K562 (cell line): ENCODE measurements around the gene PPM1F. TPM values are rescaled to one million over a fixed set of nuclear protein-coding genes. Genes with fewer than 3 reads are reported as not detected.

Experiments
- CEBPG ChIP-seq, 3 experiments: fragments of 200-800 bp in 1 of 3; sonication (Bioruptor generic) in 1 of 3; sonication (generic) in 1 of 3; formaldehyde crosslinking in 1 of 3; IDR thresholded peaks in 2 of 3; conservative IDR thresholded peaks in 1 of 3; 2 replicates each; pipeline versions ENCODE4 v1.6.1 to v1.8.0; 2016 to 2022; ENCODE audit warnings: missing compliant biosample characterization in 2 of 3, missing genetic modification characterization in 2 of 3, mild to moderate bottlenecking in 1 of 3, missing genetic modification reagents in 1 of 3
- RBM34 ChIP-seq: fragments of 200-400 bp; formaldehyde crosslinking; IDR thresholded peaks from 2 replicates; pipeline ENCODE4 v1.6.1; 2018; ENCODE audit warnings: low read length, borderline replicate concordance; ENCODE audit not compliant: insufficient read depth
- SRF ChIP-seq, 2 experiments: fragments of 250-450, 450-650 bp in 1 of 2; sonication (Bioruptor Pico) in 1 of 2; sonication (generic) in 1 of 2; formaldehyde crosslinking; IDR thresholded peaks; 2 replicates each; pipeline versions ENCODE4 v1.5.0 to v1.5.1; 2020 to 2022; ENCODE audit warnings: mild to moderate bottlenecking in 1 of 2, missing genetic modification reagents in 1 of 2
- STAG1 ChIP-seq: sonication (generic); formaldehyde crosslinking; IDR thresholded peaks from 2 replicates; pipeline ENCODE4 v1.5.0; 2020; ENCODE audit warnings: missing genetic modification reagents, borderline replicate concordance
- THRAP3 ChIP-seq: fragments of 450-650 bp; IDR thresholded peaks from 2 replicates; pipeline ENCODE4 v1.6.1; 2016; ENCODE audit warnings: mild to moderate bottlenecking, inconsistent platforms, borderline replicate concordance
- TOE1 ChIP-seq, 2 experiments: fragments of 450-650 bp in 1 of 2; sonication (generic) in 1 of 2; formaldehyde crosslinking in 1 of 2; IDR thresholded peaks; 2 replicates each; pipeline versions ENCODE4 v1.7.1 to v1.8.0; 2016 to 2022; ENCODE audit warnings: borderline replicate concordance in 2 of 2, mild to moderate bottlenecking in 2 of 2, antibody characterized with exemption in 1 of 2, inconsistent platforms in 1 of 2, low read depth in 1 of 2, missing genetic modification reagents in 1 of 2, moderate library complexity in 1 of 2
- ZBTB17 ChIP-seq: fragments of 450-650 bp; formaldehyde crosslinking; IDR thresholded peaks from 2 replicates; pipeline ENCODE4 v1.4.0; 2020; ENCODE audit warnings: mild to moderate bottlenecking
- ZNF57 ChIP-seq: fragments of 450-650 bp; formaldehyde crosslinking; IDR thresholded peaks from 2 replicates; pipeline ENCODE4 v1.4.0; 2020; ENCODE audit warnings: mild to moderate bottlenecking, moderate library complexity
- ZNF717 ChIP-seq: fragments of 250-450 bp; sonication (Bioruptor Pico); IDR thresholded peaks from 2 replicates; pipeline ENCODE4 v1.5.0; 2021
- ZSCAN29 ChIP-seq: fragments of 450-650 bp; IDR thresholded peaks from 2 replicates; pipeline ENCODE4 v1.6.1; 2017
- polyA plus RNA-seq, 8 experiments: library from polyadenylated mRNA; depleted of rRNA in 4 of 8; stranded (reverse) in 5 of 8; unstranded in 3 of 8; fragments of >200 nt; fragmentation: Nextera tagmentation in 2 of 8; fragmentation: Illumina TruSeq in 1 of 8; extraction: Ambion mirVana in 2 of 8; extraction: Trizol in 1 of 8; gene quantifications; 2 replicates each; pipeline versions ENCODE4 v1.2.1 to v1.2.3, GENCODE V29; 2011 to 2014; ENCODE audit warnings: inconsistent platforms in 1 of 8, missing spikeins in 1 of 8
- total RNA-seq, 7 experiments: library from RNA; depleted of rRNA in 6 of 7; stranded (reverse); fragments of >200 nt in 6 of 7; fragmentation: Illumina TruSeq in 2 of 7; extraction: Trizol in 2 of 7; gene quantifications; 2 replicates each; pipeline versions ENCODE4 v1.2.1 to v1.2.3, GENCODE V29; 2011 to 2021; ENCODE audit warnings: low replicate concordance in 1 of 7
- TF ChIP-seq, protein P1 (sequence below): sonication (generic); formaldehyde crosslinking; IDR thresholded peaks from 2 replicates; pipeline ENCODE4 v1.8.0; 2022; ENCODE audit warnings: mild to moderate bottlenecking, missing genetic modification reagents
- TF ChIP-seq, protein P2 (sequence below), 3 experiments: fragments of 200-800 bp in 1 of 3; fragments of 250-450 bp in 1 of 3; fragments of 450-650 bp in 1 of 3; sonication (Bioruptor Pico) in 1 of 3; sonication (Bioruptor generic) in 1 of 3; formaldehyde crosslinking in 1 of 3; IDR thresholded peaks; 2 replicates each; pipeline versions ENCODE4 v1.6.1 to v1.8.0; 2016 to 2022; ENCODE audit warnings: mild to moderate bottlenecking in 2 of 3, missing genetic modification characterization in 2 of 3, missing compliant biosample characterization in 1 of 3, moderate library complexity in 1 of 3
- TF ChIP-seq, protein P3 (sequence below): fragments of 450-650 bp; formaldehyde crosslinking; IDR thresholded peaks from 2 replicates; pipeline ENCODE4 v1.4.0; 2020; ENCODE audit warnings: mild to moderate bottlenecking, moderate library complexity
- TF ChIP-seq, protein P4 (sequence below): sonication (generic); formaldehyde crosslinking; IDR thresholded peaks from 2 replicates; pipeline ENCODE4 v1.8.0; 2022; ENCODE audit warnings: mild to moderate bottlenecking, missing genetic modification reagents

Gene PPM1F
- total and polyA plus RNA-seq, 9 of the 15 experiments (the other 6 are each of a cell fraction or from before 2014, with no cell fraction given), result 2.1 to 159 (median 64.0) TPM

DNA sequence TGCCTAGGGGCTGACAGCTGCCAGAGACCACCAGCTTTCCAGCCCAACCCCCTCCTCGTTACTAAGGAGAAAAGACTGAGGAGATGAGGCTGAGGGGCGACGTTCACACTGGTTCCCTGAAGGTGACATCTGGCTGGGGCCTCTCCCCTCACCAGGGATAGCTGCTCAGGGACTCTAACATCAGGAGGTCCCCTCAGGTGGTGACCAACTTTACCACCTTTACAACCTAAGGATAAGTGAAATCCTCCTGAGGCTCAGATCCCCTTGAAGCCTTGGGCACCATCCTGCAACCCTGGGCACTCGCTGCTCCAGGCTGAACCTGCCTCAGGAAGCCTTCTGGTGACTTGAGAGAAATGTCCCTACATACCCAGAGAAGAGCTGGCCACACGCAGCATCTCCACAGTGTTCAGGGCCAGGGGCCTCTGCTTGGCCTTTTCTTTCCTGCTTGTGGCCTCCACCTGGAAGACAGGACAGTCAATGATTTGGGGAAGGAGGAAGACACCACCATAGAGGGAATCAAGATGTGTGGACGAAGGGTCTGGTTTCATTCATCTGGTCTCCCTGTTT, 12.4 kb upstream of the PPM1F start (continued):
- TF ChIP-seq, protein P1, sequence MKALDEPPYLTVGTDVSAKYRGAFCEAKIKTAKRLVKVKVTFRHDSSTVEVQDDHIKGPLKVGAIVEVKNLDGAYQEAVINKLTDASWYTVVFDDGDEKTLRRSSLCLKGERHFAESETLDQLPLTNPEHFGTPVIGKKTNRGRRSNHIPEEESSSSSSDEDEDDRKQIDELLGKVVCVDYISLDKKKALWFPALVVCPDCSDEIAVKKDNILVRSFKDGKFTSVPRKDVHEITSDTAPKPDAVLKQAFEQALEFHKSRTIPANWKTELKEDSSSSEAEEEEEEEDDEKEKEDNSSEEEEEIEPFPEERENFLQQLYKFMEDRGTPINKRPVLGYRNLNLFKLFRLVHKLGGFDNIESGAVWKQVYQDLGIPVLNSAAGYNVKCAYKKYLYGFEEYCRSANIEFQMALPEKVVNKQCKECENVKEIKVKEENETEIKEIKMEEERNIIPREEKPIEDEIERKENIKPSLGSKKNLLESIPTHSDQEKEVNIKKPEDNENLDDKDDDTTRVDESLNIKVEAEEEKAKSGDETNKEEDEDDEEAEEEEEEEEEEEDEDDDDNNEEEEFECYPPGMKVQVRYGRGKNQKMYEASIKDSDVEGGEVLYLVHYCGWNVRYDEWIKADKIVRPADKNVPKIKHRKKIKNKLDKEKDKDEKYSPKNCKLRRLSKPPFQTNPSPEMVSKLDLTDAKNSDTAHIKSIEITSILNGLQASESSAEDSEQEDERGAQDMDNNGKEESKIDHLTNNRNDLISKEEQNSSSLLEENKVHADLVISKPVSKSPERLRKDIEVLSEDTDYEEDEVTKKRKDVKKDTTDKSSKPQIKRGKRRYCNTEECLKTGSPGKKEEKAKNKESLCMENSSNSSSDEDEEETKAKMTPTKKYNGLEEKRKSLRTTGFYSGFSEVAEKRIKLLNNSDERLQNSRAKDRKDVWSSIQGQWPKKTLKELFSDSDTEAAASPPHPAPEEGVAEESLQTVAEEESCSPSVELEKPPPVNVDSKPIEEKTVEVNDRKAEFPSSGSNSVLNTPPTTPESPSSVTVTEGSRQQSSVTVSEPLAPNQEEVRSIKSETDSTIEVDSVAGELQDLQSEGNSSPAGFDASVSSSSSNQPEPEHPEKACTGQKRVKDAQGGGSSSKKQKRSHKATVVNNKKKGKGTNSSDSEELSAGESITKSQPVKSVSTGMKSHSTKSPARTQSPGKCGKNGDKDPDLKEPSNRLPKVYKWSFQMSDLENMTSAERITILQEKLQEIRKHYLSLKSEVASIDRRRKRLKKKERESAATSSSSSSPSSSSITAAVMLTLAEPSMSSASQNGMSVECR, result peak; percentile 50; the same call in 1 of the 2 replicates
- TF ChIP-seq THRAP3 (no peak), ZBTB17 (no peak), RBM34 (no peak), TOE1 (IDR thresholded peaks at IDR 0.05; ENCODE audit: borderline replicate concordance) (no peak), TOE1 (CRISPR knock-in tag; IDR thresholded peaks at IDR 0.05; ENCODE audit: borderline replicate concordance, low read depth) (no peak), SRF (CRISPR knock-in tag; IDR thresholded peaks at IDR 0.05) (no peak), STAG1 (CRISPR knock-in tag) (peak; percentile 30; the same call in 1 of the 2 replicates), CEBPG (CRISPR knock-in tag; IDR thresholded peaks at IDR 0.05) (peak; percentile 39; the same call in 1 of the 2 replicates), CEBPG (tag; conservative IDR thresholded peaks at IDR 0.05 in 1 of 2, IDR thresholded peaks at IDR 0.05 in 1 of 2) (no peak), ZSCAN29 (no peak), ZNF717 (no peak), ZNF57 (CRISPR knock-in tag) (0 out of 2 replicates have a peak, but pooled peaks have one; percentile 1)
- TF ChIP-seq, protein P2, sequence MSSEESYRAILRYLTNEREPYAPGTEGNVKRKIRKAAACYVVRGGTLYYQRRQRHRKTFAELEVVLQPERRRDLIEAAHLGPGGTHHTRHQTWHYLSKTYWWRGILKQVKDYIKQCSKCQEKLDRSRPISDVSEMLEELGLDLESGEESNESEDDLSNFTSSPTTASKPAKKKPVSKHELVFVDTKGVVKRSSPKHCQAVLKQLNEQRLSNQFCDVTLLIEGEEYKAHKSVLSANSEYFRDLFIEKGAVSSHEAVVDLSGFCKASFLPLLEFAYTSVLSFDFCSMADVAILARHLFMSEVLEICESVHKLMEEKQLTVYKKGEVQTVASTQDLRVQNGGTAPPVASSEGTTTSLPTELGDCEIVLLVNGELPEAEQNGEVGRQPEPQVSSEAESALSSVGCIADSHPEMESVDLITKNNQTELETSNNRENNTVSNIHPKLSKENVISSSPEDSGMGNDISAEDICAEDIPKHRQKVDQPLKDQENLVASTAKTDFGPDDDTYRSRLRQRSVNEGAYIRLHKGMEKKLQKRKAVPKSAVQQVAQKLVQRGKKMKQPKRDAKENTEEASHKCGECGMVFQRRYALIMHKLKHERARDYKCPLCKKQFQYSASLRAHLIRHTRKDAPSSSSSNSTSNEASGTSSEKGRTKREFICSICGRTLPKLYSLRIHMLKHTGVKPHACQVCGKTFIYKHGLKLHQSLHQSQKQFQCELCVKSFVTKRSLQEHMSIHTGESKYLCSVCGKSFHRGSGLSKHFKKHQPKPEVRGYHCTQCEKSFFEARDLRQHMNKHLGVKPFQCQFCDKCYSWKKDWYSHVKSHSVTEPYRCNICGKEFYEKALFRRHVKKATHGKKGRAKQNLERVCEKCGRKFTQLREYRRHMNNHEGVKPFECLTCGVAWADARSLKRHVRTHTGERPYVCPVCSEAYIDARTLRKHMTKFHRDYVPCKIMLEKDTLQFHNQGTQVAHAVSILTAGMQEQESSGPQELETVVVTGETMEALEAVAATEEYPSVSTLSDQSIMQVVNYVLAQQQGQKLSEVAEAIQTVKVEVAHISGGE (CRISPR knock-in tag; IDR thresholded peaks at IDR 0.05), result no peak
- TF ChIP-seq, protein P3, sequence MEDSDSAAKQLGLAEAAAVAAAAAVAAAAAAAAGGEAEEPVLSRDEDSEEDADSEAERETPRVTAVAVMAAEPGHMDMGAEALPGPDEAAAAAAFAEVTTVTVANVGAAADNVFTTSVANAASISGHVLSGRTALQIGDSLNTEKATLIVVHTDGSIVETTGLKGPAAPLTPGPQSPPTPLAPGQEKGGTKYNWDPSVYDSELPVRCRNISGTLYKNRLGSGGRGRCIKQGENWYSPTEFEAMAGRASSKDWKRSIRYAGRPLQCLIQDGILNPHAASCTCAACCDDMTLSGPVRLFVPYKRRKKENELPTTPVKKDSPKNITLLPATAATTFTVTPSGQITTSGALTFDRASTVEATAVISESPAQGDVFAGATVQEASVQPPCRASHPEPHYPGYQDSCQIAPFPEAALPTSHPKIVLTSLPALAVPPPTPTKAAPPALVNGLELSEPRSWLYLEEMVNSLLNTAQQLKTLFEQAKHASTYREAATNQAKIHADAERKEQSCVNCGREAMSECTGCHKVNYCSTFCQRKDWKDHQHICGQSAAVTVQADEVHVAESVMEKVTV (CRISPR knock-in tag), result no peak
- TF ChIP-seq, protein P4, sequence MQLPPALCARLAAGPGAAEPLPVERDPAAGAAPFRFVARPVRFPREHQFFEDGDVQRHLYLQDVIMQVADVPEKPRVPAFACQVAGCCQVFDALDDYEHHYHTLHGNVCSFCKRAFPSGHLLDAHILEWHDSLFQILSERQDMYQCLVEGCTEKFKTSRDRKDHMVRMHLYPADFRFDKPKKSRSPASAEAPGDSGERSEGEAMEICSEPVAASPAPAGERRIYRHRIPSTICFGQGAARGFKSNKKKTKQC (CRISPR knock-in tag), result no peak
